HepG2 (cell line): ENCODE measurements around the gene TMC4. TPM values are rescaled to one million over a fixed set of nuclear protein-coding genes. Genes with fewer than 3 reads are reported as not detected.

Experiments used
- ATAC-seq: fragments of 200-7000 bp; cut with Tn5 transposase; 3 replicates; pipeline ENCODE4 v1.9.1; 2020; ENCODE audit warnings: mild to moderate bottlenecking, moderate library complexity
- BruUV-seq: library from RNA; stranded (reverse); fragments of 400-500 nt; replicated peaks from 2 replicates; lab custom pipeline; 2021; lab: Mats Ljungman, UMichigan
- CTCF ChIA-PET: fragments of 300-600 bp; formaldehyde crosslinking; extraction: SDS; loops from one replicate; lab custom pipeline; 2021; ENCODE audit warnings: low total read pairs, inconsistent platforms, low intra/inter-chr PET ratio; lab: Yijun Ruan, JAX
- POLR2A ChIA-PET: fragments of 350-600 bp; sonication (Branson Sonifier 250); formaldehyde crosslinking; loops from one replicate; lab custom pipeline; 2020; ENCODE audit warnings: antibody characterized with exemption, inconsistent platforms; lab: Yijun Ruan, JAX
- DNase-seq: peaks from one replicate; pipeline ENCODE4 v3.0.0-alpha.2; 2015; ENCODE audit warnings: low spot score
- FAIRE-seq: peaks from 3 replicates; lab custom pipeline; 2011; peaks lifted over from hg19 to GRCh38; lab: Jason Lieb, UNC
- H2AFZ ChIP-seq: one replicate; pipeline ENCODE4 v1.6.1; 2011; ENCODE audit warnings: low read length, inconsistent platforms
- H3K27ac ChIP-seq: fragments of 300-600 bp; 3 replicates; pipeline ENCODE4 v1.8.0; 2011; ENCODE audit warnings: mixed run types, mild to moderate bottlenecking, mixed read lengths, low read length, inconsistent platforms; ENCODE audit not compliant: insufficient read depth; ENCODE audit errors: extremely low read length
- H3K27me3 ChIP-seq, 2 experiments: fragments of 200-600 bp in 1 of 2; 2 replicates in 1 of 2; 3 replicates in 1 of 2; pipeline versions ENCODE4 v1.6.0 to v1.8.0; 2011; ENCODE audit warnings: low read length in 2 of 2, mild to moderate bottlenecking in 2 of 2, moderate library complexity in 2 of 2, inconsistent platforms in 1 of 2; ENCODE audit not compliant: insufficient read depth in 2 of 2, control insufficient read depth in 1 of 2
- H3K36me3 ChIP-seq, 2 experiments: fragments of 200-600 bp in 1 of 2; replicated peaks in 1 of 2; 2 replicates in 1 of 2; 3 replicates in 1 of 2; pipeline versions ENCODE4 v1.5.1 to v1.8.0; 2011; ENCODE audit warnings: low read length in 2 of 2, inconsistent platforms in 1 of 2; ENCODE audit not compliant: insufficient read depth in 2 of 2, control insufficient read depth in 1 of 2
- H3K4me1 ChIP-seq: 2 replicates; pipeline ENCODE4 v1.5.1; 2012; ENCODE audit warnings: low read length, inconsistent platforms; ENCODE audit not compliant: insufficient read depth
- H3K4me2 ChIP-seq: 2 replicates; pipeline ENCODE4 v1.6.0; 2011; ENCODE audit warnings: low read depth, low read length, inconsistent platforms
- H3K4me3 ChIP-seq, 3 experiments: fragments of 200-600 bp in 1 of 3; sonication (generic), shearing (Covaris generic) in 1 of 3; replicated peaks in 1 of 3; 2 replicates each; pipeline ENCODE4 v1.5.1; 2011 to 2016; ENCODE audit warnings: low read length in 3 of 3, inconsistent platforms in 2 of 3, low read depth in 2 of 3, mild to moderate bottlenecking in 2 of 3, control low read depth in 1 of 3, mixed read lengths in 1 of 3; ENCODE audit not compliant: insufficient read depth in 1 of 3
- H3K79me2 ChIP-seq: one replicate; pipeline ENCODE4 v1.6.1; 2011; ENCODE audit warnings: low read length, inconsistent platforms; ENCODE audit not compliant: insufficient read depth
- H3K9ac ChIP-seq: 2 replicates; pipeline ENCODE4 v1.6.0; 2011; ENCODE audit warnings: mild to moderate bottlenecking, low read depth, low read length, inconsistent platforms; ENCODE audit not compliant: insufficient read depth
- H3K9me3 ChIP-seq: 2 replicates; pipeline ENCODE4 v1.5.1; 2012; ENCODE audit warnings: mild to moderate bottlenecking, low read length
- H4K20me1 ChIP-seq: 2 replicates; pipeline ENCODE4 v1.6.0; 2011; ENCODE audit warnings: inconsistent platforms, mild to moderate bottlenecking, low read length, moderate library complexity; ENCODE audit not compliant: insufficient read depth
- AGO2 ChIP-seq: fragments of 200-400 bp; formaldehyde crosslinking; optimal IDR thresholded peaks from 2 replicates; pipeline ENCODE3; 2017; ENCODE audit warnings: mild to moderate bottlenecking, low read depth, low read length, moderate library complexity
- CREB1 ChIP-seq, 2 experiments: fragments of 450-650 bp in 1 of 2; IDR thresholded peaks; 2 replicates each; pipeline ENCODE4 v1.6.1; 2016 to 2017; ENCODE audit warnings: control low read depth in 1 of 2, mild to moderate bottlenecking in 1 of 2, missing compliant biosample characterization in 1 of 2, missing genetic modification characterization in 1 of 2
- CSRNP2 ChIP-seq: sonication (generic); formaldehyde crosslinking; conservative IDR thresholded peaks from 2 replicates; pipeline ENCODE4 v1.8.0; 2022; ENCODE audit warnings: low read depth, missing genetic modification reagents
- HNF1A ChIP-seq, 2 experiments: sonication (generic) in 1 of 2; formaldehyde crosslinking in 1 of 2; IDR thresholded peaks; 2 replicates each; pipeline versions ENCODE4 v1.4.0 to v1.6.1; 2016 to 2020; ENCODE audit warnings: borderline replicate concordance in 1 of 2, low read depth in 1 of 2, mild to moderate bottlenecking in 1 of 2, missing genetic modification reagents in 1 of 2
- NKX3-1 ChIP-seq: sonication (generic); formaldehyde crosslinking; IDR thresholded peaks from 2 replicates; pipeline ENCODE4 v1.5.0; 2020; ENCODE audit warnings: missing genetic modification reagents
- POLR2A ChIP-seq, 2 experiments: IDR thresholded peaks; 2 replicates each; pipeline ENCODE4 v1.6.1; 2011; ENCODE audit warnings: low read depth in 2 of 2, low read length in 2 of 2, mild to moderate bottlenecking in 1 of 2, moderate library complexity in 1 of 2; ENCODE audit not compliant: insufficient read depth in 1 of 2
- RBFOX2 ChIP-seq: fragments of 200-400 bp; formaldehyde crosslinking; IDR thresholded peaks from 2 replicates; pipeline ENCODE4 v1.6.1; 2017; ENCODE audit warnings: low read depth, mild to moderate bottlenecking, low read length
- SIN3A ChIP-seq: IDR thresholded peaks from 2 replicates; pipeline ENCODE4 v1.6.1; 2011; ENCODE audit warnings: low read depth, mild to moderate bottlenecking, control low read depth, low read length, borderline replicate concordance
- STAG1 ChIP-seq: sonication (generic); formaldehyde crosslinking; IDR thresholded peaks from 2 replicates; pipeline ENCODE4 v1.4.0; 2020; ENCODE audit warnings: missing genetic modification reagents
- ZBTB39 ChIP-seq: sonication (generic); formaldehyde crosslinking; IDR thresholded peaks from 2 replicates; pipeline ENCODE4 v1.5.0; 2020; ENCODE audit warnings: missing genetic modification reagents
- ZNF484 ChIP-seq: sonication (generic); formaldehyde crosslinking; IDR thresholded peaks from 2 replicates; pipeline ENCODE4 v1.5.1; 2020; ENCODE audit warnings: mild to moderate bottlenecking, low read depth, missing genetic modification reagents, borderline replicate concordance
- ZNF639 ChIP-seq: conservative IDR thresholded peaks from 2 replicates; pipeline ENCODE4 v1.6.1; 2018; ENCODE audit warnings: missing genetic modification reagents
- WGBS: methylation state at CpG from one replicate; pipeline ENCODE4 v1.1.6; 2017; ENCODE audit warnings: low lambda C conversion rate; 5-methylcytosine and 5-hydroxymethylcytosine counted together
- in situ Hi-C: cut with HindIII; loops from 2 replicates; pipeline ENCODE4 v1.10.0; 2017; ENCODE audit warnings: low pct_unique_long_range_greater_than_20kb; ENCODE audit not compliant: extremely low pct_ligation_motif_present
- intact Hi-C: fragments of 100-400 bp; cut with micrococcal nuclease; formaldehyde crosslinking; loops from one replicate; pipeline ENCODE4 v1.10.0; 2022; ENCODE audit not compliant: unreplicated experiment
- polyA plus RNA-seq, 8 experiments: library from polyadenylated mRNA; depleted of rRNA in 3 of 8; stranded (reverse) in 7 of 8; unstranded in 1 of 8; fragments of >200 nt; fragmentation: Illumina TruSeq in 4 of 8; extraction: Trizol in 4 of 8; gene quantifications; 2 replicates each; pipeline versions ENCODE4 v1.2.1 to v1.2.3, GENCODE V29; 2011 to 2016; ENCODE audit warnings: low read depth in 4 of 8, missing spikeins in 1 of 8, mixed read lengths in 1 of 8; ENCODE audit not compliant: insufficient read depth in 1 of 8
- total RNA-seq, 5 experiments: library from RNA; depleted of rRNA; stranded (reverse); fragments of >200 nt; fragmentation: Illumina TruSeq; extraction: Trizol; gene quantifications; 2 replicates each; pipeline ENCODE4 v1.2.3, GENCODE V29; 2016; ENCODE audit warnings: low read depth in 1 of 5

TMC4 gene
- total and polyA plus RNA-seq, 2 of the 13 experiments (the other 11 are each of a cell fraction or from before 2014, with no cell fraction given), result 0.13 to 0.24 TPM

- ChIA-PET CTCF (no interaction called here), POLR2A (interaction anchor here (8.7 kb wide), 1 partner anchor 16 kb away, joined by 306 read pairs; the partner anchor contains the start of genes MBOAT7 and TSEN34)
- no peak overlapping the region for H3K27ac ChIP-seq
- DNase-seq (no peak), FAIRE-seq (no peak), ATAC-seq (no peak)
- peaks cover 98% of the 10 kb centered on the region for H3K4me1 ChIP-seq
- peaks cover 80% of the 10 kb centered on the region for H4K20me1 ChIP-seq
- intact Hi-C loops, result no loop called here
- H3K79me2 ChIP-seq, result peaks cover 49% of the 10 kb centered on the region
- in situ Hi-C loops, result no loop called here
- H3K9me3 ChIP-seq, result no peaks in the 10 kb centered on the region
- H3K9ac ChIP-seq, result no peak overlapping the region
- no peak overlapping the region for H2AFZ ChIP-seq
- no TSS peak for BruUV-seq
- peaks cover 24 to 67% of the 10 kb centered on the region in 2 experiments for H3K36me3 ChIP-seq
- H3K27me3 ChIP-seq, result no peaks in the 10 kb centered on the region; a peak in 1 of 5 replicates
- H3K4me3 ChIP-seq, result no peak overlapping the region
- WGBS, result 96% methylated on average over 5 of the region's 27 CpGs
- no peak overlapping the region for H3K4me2 ChIP-seq
- TF ChIP-seq HNF1A (IDR thresholded peaks at IDR 0.05; ENCODE audit: low read depth) (no peak), HNF1A (CRISPR knock-in tag; IDR thresholded peaks at IDR 0.05; ENCODE audit: borderline replicate concordance) (no peak), ZNF639 (no peak), CREB1 (IDR thresholded peaks at IDR 0.05) (no peak), CREB1 (CRISPR knock-in tag; IDR thresholded peaks at IDR 0.05) (no peak), ZNF484 (CRISPR knock-in tag) (no peak), STAG1 (CRISPR knock-in tag) (no peak), CSRNP2 (CRISPR knock-in tag) (no peak), SIN3A (no peak), RBFOX2 (0 out of 2 replicates have a peak, but pooled peaks have one; percentile 29), AGO2 (peak; percentile 61), POLR2A (IDR thresholded peaks at IDR 0.05; ENCODE audit: insufficient read depth in 1 of 2, low read depth in 2 of 2, low read length in 2 of 2) (peak in 1 of 2 experiments; percentile 25; a peak in 1 of 4 replicates), ZBTB39 (0 out of 2 replicates have a peak, but pooled peaks have one; percentile 36), NKX3-1 (CRISPR knock-in tag) (no peak)
Measured at GRCh38 chr19:54206030-54206830, 33.3 kb upstream of the TMC4 start.
